NCI-H1436 (cell line): ENCODE measurements around the gene RPL39L.

Experiments
- DNase-seq: peaks from one replicate; lab custom pipeline; 2025; lab: John Stamatoyannopoulos, UW

Gene RPL39L

GRCh38 chr3:187093320-187093719 is 46.0 kb downstream of the RPL39L start:
- DNase-seq = no peak

GRCh38 chr3:187088701-187089100 is 50.6 kb downstream of the RPL39L start:
- no peak for DNase-seq

- no peak for DNase-seq
These were observed 52.5 kb downstream of the RPL39L start for GRCh38 chr3:187086831-187087230.

GRCh38 chr3:187085933-187086332 is 53.4 kb downstream of the RPL39L start:
- no peak for DNase-seq

- no peak for DNase-seq
These were observed 54.2 kb downstream of the RPL39L start for GRCh38 chr3:187085021-187085666.

GRCh38 chr3:187084580-187084979 is 54.7 kb downstream of the RPL39L start:
- DNase-seq = no peak

GRCh38 chr3:187084126-187084525 is 55.2 kb downstream of the RPL39L start:
- DNase-seq = no peak

- DNase-seq = no peak
These were observed 56.4 kb downstream of the RPL39L start for GRCh38 chr3:187082758-187083375.

GRCh38 chr3:187080799-187081450 is 58.4 kb downstream of the RPL39L start:
- no peak for DNase-seq

- DNase-seq = no peak
These were observed 59.9 kb downstream of the RPL39L start for GRCh38 chr3:187079090-187080022.

GRCh38 chr3:187077537-187077936 is 61.8 kb downstream of the RPL39L start:
- no peak for DNase-seq

GRCh38 chr3:187077085-187077484 is 62.2 kb downstream of the RPL39L start:
- DNase-seq = no peak

GRCh38 chr3:187076297-187076696 is 63.0 kb downstream of the RPL39L start:
- DNase-seq = no peak

GRCh38 chr3:187074846-187075245 is 64.5 kb downstream of the RPL39L start:
- no peak for DNase-seq

GRCh38 chr3:187073581-187074098 is 65.7 kb downstream of the RPL39L start:
- DNase-seq = no peak

- no peak for DNase-seq
These were observed 66.8 kb downstream of the RPL39L start for GRCh38 chr3:187072511-187072910.

GRCh38 chr3:187072102-187072501 is 67.2 kb downstream of the RPL39L start:
- DNase-seq = no peak
